DMS114 treated with DMSO at 0.1 percent for 48 hours (cell line): ENCODE results near the gene GNAI1.
A peak's percentile ranks its signal among the peaks of the same experiment; 100 is the strongest.

Source experiments
- DNase-seq: peaks from one replicate; lab custom pipeline; 2025; ENCODE audit not compliant: unreplicated experiment; lab: John Stamatoyannopoulos, UW

GNAI1 gene

DNA sequence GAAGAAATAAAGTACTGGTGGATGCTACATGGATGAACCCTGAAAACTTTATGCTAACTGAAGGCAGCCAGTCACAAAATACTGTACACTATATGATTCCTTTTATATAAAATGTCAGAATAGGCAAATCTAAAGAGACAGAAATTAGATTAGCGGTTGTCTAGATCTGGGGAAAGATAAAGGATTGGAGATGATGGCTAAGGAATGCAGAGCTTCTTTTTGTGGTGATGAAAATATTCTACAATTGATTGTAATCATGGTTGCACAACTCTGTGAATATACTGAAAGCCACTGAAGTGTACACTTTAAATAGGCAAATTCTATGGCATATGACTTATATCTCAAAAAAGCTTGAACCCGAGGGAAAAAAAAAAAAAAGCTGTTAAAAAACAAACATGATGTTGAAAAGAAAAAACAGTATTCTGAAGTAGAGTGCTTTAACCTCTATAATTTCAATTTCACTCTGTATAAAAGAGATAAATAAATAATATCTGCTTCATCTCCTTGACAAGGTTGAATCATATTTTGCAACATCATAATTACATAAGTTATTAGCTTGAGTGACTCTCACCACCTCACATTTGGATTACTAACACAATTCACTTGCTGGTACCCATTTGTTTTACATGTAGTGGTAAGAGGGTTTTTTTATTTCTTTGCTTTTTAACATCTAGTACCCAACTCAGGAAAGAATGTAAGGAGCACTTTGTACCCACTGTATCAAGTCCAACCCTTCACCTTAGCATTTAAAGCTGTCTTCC lies 2.8 kb upstream of the GNAI1 start:
- DNase-seq, result no peak

DNA sequence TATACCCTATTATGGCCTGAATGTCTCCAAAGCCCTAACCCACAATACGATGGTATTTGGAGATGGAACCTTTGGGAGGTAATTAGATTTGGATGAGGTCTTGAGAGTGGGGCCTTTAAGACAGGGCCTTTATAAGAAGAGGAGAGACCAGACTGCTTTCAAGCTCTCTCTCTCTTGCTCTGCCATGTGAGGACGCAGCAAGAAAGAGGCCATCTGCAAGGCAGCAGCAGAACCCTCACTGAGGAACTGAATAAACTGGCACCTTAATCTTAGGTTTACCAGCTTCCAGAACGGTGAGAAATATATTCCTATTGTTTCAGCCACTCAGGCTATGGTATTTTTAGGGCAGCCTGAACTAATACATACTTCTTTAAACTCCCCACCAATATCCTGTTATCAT lies 2.0 kb upstream of the GNAI1 start:
- no peak for DNase-seq

DNA sequence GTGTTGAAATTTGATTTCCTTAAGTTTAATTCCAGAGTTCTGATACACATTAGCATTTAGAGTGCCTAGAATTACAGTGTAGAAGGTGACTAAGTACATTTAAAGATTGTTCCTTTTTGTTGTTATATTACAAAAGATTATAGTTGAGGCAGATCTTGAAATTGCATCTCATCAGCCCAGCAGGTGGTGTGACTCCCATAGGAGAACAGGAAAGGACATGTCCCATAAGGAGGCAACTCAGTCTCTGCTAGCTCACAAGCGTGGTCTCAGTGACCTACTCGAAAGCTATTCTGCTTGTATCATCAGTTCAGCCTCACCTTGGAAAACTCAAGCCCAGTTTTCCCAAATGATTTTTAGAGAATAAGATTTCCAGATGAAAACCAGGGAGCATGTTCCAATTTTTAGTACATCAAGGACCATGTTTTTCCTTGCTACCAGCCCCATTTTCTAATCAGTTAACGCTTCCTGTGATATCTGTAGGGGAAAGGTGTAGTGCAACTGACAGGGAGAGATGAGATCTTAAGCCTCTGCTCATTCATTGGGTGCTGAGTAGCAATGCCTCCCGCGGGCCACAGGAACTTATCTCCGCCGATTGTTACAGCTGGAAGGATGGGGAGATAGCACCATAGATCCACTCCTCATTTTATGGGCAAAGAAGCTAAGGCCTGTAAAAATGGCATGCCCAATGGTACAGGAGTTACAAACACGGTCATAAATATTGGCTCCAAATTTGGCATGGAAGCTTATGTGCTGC lies 1.1 kb upstream of the GNAI1 start:
- no peak for DNase-seq

DNA sequence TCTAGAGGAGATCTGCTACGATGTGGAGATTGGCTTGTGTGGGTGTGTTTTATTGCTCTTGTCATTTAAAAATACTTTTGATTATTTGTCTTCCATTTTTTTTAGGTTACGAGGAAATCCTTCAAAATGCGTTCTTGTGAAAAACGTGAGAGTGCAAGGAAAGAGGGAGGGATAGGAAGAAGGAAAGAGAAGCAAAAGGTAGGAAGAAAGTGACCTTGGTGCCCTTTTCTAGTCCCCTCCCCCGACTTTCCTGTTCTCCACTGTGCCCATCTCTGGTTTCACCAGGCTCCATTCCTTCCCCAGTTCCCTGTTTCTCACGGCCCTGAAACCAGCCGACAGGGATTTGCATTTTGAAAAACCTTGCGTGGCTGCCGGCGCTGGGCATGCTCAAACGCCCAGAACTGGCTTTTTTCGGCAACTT lies 506 bp upstream of the GNAI1 start:
- DNase-seq, result no peak

DNA sequence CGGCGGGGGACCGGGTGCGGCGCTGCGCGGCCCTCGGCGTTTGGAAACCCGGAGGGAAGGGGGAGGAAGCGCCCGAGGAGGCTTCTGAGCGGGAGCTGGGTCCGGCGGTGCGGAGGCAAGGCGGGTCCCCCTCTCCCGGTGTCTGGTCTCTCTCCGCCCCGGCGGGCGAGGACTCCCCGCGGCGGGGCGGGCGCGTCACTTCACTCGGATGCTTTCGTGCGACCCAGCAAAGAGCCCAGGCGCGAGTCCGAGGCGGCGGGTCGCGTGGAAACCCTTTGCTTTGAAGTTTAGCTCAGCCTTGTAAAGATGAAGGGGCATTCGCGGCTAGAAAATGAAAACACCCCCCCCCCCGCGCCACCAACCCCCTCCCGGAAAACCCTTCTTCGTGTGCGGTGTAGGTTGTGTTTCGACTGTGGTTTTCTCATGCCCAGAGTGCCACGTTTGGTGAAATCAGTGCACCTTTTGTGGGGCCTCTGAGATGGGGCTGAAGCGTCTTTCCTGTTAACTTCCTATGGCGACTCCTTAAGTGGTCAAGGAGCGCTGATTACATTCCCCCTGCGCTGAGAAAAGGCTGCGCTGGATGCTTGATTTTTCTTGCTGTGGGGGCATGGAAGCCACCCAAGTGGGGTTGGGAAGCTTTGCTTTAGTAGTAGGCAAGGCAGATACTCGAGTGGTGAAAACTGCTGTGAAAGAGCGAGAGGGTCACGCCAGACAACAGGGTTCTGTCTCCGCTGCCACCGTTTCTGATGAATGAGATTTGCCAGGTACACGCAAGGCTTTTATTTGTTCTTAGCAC lies 876 bp downstream of the GNAI1 start:
- DNase-seq, result peak; percentile 39

DNA sequence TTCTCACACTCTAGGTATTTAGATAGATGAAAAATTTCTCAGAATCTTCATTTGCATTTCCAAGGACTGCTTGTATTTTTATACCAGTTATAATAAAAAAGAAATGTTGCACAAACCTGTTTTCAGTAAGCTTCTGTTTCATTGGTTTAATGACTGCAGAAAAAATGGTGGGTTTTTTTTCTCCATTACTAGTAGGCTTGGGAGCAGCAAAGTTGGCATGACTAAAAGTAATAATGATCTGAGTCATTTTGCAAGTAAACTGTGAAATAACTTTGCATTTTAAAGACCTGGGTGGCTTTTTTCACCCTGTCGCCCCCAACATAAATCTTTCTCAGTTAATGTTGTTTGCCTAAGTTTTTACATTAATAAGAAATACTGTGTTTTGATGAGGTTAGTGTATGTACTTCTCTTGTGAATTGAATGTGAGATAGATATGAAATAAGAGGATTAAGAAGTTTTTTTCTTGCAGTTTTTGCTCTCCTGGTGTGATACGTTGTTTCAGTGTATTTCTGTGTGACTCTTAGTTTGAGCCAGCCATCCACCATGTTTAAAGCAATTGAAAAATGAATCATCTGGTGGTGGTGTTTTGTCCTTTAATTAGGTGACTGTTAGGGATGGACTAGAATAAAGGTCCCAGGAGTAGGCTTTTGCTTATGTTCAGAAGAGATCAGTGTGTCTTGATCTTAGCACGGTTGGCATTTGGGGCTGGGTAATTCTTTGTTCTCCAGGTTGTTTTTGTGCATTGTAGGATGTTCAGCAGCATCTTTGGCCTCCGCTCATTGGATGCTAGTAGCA lies 1.8 kb downstream of the GNAI1 start:
- DNase-seq, result peak; percentile 70

DNA sequence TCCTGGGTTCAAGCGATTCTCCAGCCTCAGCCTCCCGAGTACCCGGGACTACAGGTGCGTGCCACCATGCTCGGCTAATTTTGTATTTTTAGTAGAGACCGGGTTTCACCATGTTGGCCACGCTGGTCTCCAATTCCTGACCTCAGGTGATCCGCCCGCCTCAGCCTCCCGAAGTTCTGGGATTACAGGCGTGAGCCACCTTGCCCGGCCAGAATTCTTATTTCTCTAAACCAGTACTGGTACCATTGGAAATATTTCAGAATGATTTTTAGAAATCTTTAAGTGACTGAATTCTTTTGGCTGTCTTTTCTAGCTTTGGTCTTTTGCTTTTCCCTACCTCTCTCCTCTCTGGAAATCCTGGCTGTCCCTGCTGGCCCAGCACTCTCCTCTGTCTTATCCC lies 2.8 kb downstream of the GNAI1 start:
- DNase-seq, result no peak

DNA sequence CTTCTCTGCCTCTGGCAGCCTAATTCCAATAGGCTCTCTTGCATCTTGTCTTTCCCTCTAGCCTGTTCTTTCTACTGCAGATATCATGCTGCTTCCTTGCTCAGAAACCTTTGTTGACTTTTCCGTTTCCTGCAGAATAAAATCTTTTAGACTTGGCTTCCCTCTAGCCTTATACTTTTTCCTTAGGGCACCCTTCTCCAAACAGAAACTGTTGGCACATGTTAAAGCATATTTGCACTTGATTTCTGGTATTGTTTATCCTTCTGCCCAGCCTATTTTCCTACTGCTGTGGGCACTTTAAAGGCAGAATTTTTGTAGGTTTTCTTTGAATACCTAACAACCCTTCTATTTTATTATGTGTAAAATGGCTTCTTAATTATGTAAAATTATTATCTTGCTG lies 4.6 kb downstream of the GNAI1 start:
- no peak for DNase-seq

DNA sequence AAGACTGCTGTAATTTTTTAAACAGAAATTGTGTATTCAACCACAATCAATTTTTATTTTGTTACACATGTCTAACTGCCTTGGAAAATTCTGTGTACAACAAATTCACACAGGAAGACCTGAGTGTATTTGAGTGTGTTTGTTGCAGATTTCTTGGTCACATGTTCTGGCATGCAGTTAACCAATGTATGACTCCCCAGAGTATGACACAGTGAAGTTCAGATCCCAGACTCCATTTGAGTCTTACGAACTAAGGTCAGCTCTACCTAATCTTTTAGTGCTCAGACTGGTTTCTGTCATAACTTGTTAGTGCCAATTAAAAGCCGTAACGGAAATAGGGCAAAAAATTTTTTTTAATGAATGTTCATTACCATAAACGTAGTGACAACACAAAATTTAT lies 5.8 kb downstream of the GNAI1 start:
- no peak for DNase-seq

DNA sequence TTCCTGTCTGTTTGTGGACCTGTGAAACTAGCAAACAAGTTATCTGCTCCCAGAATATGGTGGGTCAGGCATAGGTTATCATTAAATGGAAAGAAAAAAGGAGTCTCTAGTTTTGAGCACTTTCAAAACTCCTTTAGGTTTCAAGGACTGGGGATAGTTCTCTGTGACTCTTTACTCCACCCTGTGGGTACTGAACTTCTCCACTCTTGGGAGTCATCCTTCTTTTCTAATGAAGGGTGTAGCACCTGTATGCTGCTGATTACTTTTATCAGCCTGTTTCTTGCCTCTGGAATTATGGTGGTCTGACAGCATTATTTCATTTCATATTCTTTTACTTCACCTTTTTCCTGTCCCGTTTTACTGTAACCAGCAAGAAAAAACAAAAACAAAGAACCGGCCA lies 6.7 kb downstream of the GNAI1 start:
- DNase-seq, result no peak

DNA sequence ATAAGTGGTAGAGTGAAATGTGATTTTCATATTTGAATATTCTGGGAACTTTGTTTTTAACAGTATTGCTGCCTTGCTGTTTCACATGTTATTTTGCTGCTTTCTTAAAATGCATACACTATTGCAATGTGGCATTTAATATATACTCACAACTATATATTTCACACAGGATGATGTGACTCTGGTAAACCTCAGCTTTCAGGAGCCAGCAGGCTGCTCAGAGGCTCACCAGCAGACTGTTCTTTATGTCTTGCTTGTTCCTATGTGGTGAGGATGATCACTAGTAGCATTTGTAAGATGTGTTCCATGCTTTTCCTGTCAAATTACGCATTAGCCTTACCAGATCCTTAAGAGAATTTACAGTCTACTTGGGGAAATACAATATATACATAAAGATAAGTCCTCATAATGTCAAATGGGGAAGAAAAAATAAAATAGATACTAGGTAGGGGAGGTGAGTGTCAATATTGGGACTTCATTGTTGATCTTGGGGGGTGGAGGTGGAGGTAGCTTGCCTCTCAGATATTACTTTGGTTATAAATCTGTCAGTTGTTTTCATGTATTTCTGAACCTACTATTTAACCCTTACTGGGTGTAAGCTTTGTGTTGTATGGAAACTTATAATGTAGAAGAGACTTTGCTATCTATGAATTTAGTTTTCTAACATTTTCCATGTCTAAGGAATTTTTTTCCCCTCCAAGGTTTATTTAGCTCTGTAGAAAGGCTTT lies 8.4 kb downstream of the GNAI1 start:
- no peak for DNase-seq

DNA sequence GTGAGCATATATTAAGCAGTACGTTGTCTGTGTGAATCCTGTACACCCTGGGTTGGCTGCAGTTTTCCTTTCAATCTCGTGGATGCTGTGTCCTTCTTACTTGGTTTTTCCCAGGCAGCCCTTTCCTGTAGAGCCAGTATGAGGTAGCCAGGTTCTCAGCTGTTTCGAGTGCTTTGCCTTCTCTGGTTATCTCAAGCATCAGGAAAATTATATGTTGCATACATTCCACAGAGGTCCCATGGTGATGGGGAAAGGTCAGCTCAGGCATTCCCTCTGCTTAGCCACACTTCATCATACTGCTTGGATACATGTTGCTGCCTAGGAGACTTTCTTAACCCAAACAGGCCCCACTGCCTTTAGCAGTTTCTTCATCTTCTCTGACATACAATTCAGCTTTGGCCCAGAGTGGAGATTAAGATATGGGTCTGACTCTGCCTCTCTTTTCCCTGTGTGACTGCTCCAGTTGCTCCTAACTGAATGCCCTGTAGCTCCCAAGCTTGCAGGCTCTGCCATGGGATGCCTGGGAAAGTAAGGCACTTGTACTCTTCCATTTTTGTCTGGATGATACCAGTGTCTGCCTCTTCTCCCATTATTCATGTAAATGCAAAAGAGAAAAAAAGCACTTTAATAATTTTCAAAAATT lies 11.3 kb downstream of the GNAI1 start:
- peak; percentile 63 for DNase-seq

DNA sequence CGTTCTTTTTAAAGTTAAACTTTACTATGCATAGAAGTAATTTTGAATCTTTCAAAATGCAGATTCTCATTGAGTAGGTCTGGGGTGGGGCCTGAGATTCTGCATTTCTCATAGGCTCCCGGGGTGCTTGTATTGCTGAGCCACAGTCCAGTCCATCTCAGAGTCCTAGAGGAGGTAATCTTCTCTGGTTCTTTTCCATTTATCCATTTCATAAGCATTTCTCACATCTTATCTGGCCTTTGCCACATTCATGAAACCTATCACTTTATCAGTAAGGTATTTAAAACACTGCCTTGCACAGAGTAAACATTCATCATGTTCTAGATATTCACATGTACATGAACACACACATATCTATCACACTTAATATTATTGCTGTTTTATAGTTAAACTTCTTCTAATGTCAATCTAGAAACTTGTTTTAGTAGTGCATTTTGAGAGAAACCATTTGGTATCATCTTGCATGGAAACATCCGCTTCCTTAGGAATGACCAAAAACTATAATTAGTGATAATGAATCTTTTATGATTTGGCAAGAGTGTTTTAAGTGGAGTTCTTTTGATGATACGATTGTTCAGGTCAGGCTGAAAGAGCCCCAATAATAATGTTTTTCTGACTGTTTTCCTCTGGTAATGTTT lies 12.0 kb downstream of the GNAI1 start:
- no peak for DNase-seq

DNA sequence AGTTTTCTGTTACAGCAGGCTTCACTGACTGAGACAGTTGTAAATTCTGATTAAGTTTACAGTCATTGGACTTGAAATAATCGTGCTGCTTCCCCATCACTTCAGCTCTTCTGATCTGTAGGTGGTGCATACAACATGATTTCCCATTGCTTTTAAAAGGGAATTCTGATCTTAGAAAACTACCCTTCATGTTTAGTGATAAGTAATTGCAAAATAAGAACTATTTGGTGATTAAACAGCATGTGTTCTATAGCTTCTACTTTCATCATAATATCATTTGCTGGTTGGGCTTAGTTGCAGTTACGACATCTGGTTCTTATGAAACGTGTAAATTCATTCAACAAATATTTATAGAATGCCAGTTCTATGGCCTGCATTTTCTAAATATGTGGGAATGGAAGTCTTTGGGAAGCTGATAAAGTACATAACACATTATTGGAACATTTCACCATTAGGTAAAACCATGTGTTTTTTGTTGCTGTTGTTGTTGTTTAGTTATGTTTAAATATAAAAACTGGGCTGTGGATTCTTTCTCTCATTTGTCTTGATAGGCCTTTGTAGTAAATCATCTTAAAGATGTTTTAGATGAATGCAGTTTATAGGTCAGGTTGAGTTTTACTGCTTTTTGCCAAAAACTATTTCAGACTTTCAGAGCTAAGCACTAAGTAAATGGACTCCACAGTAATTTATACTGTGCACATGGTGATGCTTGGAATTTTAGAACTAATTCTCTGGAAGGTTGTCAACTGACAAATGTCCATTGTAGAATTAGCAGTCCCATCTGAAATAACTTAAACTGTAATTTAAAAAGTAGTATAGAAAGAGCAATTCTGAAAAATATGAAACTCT lies 13.1 kb downstream of the GNAI1 start:
- peak; percentile 91 for DNase-seq

DNA sequence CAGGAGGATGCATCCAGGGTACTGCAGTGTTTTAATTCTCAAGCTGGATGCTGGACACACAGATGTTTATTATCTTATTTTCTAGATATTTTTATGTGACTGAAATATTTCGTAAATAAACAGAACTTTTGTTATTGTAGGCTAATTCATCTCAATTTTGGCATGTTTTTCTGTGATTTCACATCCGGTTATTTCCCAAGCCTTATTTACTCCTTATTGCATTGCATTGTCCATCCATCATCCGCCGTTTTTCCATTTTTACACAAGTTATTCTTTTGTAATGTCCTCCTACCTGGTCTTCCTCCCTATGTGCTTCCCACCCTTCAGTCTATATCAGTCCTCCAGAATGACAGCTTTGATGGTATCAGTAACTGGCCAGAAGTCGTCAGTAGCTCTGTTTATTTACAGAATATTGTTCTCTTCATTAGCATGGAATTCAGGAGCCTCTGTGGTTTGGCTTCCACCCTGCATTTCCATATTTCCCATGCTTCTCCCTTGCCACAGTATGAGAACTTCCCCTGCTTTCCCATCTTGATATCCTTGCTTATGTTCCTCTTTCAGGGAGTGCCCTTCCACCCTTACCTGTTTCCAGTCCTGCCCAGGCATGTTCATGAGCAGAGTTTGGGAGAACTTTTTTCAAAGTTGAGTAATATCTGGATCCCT lies 16.1 kb downstream of the GNAI1 start:
- DNase-seq, result no peak

DNA sequence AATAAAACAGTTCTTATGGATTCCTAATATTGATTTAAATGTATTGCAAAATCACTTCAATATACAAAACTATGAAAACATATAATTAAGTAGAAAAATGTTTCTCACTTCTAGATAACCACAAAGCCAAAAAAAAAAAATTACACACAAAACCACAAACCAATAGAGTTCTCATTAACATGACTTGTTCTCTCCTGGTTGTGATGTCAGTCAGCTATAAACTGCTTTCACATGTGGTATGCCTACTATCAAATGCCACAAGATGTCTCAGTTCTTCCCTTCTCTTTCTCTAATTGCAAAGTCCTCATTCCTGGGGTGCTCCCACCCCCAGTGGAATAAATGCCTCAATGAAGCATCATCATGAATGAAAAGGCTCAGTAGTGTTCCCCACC lies 16.6 kb downstream of the GNAI1 start:
- DNase-seq, result no peak

DNA sequence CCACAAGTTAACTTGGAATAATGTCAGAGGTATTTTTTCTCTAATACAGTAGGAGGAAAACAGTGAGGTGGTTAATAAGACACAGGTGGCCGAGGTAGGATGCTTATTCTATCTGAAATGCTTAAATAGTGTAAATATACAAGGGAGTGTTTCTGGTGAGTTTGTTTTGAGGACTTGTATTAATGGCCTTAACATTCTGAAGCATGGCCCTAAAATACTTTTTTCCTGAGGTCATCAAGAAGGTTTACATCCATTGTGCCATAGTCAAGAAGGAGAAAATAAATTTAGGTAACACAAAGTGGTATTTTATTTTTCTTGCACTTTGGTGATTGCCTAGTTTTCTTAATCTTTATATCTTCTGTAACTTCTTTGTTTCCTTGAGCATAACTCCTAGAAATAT lies 18.8 kb downstream of the GNAI1 start:
- no peak for DNase-seq
